ELR (cell line): ENCODE results near the gene CCDC60.

Experiments used
- DNase-seq: peaks from one replicate; pipeline ENCODE4 v3.0.0-alpha.2; 2015; ENCODE audit warnings: low read depth

The CCDC60 gene

DNA sequence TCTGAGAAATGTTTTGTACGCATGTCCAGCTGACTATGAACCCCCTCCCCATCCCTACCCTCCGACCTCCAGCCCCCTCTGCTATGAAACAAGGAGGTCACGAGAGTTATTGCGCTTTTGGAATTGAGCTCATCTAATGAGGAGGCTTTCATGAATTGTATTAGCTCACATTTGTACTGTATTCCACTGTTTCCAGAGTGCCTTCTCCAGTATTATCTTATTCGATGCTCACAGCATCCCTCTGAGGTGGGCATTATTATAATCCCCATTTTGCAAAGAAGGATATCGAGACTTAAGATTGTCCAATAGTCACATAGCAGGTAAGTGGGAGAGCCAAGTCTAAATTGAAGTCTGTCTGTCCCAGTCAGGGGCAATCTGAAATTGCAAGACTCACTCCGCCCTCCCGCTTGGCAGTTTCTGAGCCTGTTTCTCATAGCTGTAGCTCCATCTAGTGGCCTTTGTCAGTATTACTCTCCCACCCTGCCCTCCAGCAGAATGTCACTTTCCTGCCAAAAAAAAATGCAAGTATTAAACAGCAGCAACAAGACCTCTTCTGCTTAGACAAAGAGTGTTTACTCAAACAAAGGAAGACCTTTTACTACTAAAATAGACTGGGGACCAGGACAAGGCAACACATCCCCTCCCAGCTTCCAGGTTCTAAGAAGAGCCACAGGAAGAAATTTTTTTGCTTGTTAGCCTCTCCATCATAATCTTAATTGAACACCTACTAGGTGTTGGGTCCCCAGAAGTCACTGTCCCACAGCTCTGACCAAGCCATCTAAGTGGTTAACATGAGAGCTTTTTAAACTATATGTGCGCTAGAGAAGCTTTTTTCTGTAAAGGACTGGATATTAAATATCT is 210.5 kb downstream of the CCDC60 start:
- peak; percentile 72 for DNase-seq

DNA sequence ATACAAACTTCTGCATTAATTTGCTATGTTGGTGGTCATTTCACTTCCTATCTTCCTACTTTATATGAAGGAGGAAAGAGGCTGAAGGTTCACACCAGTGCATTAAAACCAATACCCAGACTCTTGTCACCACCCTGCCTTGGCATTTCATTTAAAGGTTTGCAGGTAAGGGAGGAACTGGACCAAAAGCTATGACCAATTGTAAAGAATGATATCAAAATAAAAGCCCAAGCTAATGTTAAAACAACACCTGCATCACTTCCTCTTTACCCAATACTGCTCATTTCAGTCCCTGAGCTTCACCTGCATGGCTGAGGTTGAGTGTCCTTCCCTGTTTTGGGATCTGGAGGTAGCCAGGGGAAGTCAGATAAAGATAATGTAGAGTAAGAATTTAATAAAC is 211.8 kb downstream of the CCDC60 start:
- no peak for DNase-seq

DNA sequence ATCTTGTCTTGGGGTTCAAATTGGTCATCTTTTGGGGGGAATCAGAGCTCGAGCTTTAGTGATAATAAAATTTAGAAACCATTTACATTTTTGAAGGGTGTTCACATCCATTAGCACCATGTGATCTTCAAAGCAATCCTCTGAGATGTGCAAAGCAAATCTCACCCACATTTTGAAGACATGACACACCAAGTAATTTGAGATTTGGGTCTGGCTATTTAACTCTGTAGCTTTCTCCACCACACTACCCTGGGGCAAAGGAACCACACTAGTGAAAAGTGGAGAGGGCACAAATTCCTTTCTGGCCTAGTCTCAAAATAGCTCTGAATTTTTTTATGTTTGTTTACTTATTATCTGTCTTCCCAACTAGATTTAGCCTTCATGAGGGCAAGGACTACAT is 212.5 kb downstream of the CCDC60 start:
- DNase-seq: no peak

DNA sequence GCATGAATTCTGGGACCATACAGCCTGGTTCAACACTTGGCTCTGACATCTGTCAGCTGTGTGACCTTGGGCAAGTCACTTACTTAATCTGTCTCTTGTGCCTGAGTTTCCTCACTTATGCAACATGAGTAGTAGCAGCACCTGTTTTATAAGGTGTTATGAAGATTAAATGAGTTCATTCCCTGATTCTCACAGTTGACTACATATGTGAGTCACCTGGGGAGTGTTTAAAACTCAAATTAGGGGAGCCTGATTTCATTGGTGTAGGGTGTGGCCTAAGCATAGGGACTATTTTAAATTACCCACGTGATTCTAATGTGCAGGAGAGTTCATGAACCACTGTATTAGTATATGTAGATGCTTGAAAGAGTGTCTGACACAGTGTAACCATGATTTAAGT is 222.3 kb downstream of the CCDC60 start:
- DNase-seq: no peak

DNA sequence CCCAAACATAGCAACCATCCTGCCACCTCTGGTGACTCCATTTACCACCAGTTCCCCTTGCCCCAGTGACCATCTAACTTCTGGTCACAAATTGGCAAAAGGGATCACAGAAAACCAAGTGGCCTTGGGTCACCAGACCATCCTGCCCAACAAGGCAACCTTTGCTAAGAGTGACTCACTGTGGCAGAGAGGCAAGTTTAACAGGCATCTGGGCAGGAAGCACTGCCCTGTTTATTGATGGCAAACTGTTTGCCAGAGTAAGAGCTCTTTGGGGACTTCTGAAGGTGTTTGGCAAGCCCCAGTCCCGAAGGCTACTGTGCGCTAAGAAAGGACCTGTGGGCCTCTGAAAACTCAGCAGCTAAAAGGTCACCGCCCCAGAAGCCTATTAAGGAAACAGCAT is 230.9 kb downstream of the CCDC60 start:
- DNase-seq: no peak

DNA sequence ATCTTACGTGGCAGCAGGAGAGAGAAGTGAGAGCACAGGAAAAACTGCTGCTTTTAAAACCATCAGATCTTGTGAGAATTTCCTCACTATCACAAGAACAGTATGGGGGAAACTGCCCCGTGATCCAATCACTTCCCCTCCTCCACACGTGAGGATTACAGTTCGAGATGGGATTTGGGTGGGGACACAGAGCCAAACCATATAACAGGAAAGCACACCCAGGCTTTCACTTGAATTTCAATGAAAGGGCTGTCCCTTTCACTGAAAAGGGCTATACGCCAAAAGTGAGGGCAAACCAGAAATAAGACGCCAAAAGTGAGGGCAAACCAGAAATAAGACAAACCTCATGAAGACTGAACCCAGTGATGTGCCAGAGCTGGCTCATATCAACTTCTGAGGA is 236.2 kb downstream of the CCDC60 start:
- DNase-seq: no peak

DNA sequence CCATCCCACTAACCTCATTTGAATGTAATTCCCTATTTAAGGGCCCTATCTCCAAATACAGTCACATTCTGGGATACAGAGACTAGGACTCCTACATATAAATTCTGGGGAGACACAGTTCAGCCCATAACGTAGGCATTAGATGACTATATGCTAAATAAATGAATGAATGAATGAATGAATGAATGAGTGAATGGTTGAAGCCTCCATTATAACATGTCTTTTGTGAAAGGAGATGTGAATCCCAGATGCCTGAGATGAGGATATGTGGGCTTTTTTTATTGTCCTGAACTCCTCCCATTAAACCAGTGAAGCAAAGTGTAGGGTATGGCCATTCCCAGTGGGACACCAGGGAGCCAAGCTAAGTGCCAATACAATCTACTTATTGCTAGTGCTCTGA is 238.6 kb downstream of the CCDC60 start:
- DNase-seq: no peak

DNA sequence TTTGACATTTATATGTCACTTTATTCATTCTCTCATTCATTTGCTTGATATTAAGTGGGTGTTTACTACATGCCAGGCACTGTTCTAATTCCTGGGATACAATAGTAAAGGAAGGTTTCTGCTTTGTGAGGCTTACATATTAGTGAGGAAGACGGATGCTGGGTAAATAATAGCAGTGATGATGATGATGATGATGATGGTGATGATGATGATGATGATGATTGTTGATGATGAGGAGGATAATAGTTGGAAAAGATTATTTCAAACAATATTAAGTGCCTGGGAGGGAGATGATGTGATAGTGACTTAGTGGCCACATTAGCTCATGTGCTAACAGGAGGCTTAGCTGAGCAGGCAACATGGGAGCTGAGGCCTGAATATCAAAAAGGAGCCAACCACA is 239.7 kb downstream of the CCDC60 start:
- no peak for DNase-seq

DNA sequence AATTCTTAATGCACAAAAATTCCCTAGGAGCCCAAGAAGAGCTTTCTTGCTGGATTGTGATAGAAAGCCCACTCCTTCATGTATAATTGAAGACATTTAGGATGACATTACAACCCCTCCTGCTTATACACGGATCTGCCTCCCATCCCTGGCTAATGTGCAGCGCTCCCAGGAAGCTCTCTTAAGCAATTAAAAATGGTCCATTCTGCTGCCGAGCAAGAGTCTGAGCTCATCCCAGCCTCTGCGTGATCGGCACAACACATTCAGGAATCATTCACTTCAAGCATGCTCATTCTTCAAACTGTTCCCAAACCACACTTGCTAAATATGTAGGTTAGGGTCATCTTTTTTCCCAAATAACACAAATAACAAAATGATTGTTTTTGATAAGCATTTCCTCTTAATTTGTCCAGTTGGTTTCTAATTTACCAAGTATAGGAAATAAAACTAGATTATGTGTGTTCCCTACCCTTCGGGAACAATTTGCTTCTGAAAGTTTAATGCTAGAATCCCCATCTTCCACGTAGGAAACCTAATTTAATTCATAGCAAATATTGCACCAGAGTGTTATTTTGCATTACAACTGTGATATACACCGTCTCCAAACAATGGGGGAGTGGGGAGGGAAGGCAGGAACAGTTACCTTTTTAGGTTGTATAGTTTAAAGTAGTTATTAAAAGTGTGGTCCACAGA is 241.7 kb downstream of the CCDC60 start:
- DNase-seq: no peak

DNA sequence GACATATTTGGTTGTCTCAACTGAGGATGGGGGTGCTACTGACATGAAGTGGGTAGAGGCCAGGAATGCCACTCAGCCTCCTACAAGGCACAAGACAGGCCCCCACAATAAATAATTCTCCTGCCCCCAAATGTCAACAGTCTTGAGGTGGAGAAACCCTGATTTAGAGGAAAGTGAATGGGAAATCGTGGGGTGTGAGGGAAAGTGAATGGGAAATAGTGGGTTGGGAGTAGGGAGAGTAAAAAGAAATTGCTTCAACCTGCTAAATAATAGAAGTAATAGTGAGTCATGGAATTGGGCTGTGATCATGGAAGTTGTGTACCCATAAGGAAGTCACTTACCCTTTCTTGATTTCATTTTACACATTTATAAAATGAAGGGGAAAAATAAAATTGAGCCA is 242.4 kb downstream of the CCDC60 start:
- DNase-seq: no peak

DNA sequence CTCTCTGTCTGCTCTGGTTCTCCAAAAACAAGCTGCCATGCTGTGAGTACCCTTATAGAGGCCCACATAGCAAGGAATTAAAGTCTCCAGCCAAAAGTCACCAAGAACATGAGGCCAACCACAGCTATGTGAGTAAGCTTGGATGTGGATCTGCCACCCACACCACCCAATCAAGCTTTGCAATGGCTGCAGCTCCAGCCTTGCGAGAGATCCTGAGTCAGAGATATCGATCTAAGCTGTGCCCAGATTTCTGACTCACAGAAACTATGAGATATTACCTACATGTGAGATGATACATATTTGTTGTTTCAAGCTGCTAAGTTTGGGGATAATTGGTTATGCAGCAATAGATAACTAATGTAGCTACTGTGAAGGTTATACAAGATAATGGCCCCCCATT is 243.6 kb downstream of the CCDC60 start:
- peak; percentile 46 for DNase-seq

DNA sequence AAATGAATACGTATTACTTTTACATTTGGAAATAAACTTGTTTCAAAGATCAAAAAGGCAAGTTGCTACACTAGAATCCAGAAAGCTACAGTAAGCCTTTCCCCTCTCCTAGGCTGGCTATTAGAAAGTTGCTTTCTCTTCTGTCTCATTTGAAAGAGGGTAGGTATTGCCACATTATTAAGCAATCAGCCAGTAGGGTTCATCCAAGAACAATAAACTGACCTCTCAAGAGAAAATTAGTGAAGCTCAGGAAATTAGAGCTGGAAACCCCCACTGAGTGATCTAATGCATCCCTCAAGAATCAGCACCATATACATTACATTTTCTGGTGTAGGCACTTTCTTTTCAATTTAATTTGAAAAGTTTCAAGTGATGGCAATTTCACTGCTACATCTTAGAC is 254.6 kb downstream of the CCDC60 start:
- no peak for DNase-seq

DNA sequence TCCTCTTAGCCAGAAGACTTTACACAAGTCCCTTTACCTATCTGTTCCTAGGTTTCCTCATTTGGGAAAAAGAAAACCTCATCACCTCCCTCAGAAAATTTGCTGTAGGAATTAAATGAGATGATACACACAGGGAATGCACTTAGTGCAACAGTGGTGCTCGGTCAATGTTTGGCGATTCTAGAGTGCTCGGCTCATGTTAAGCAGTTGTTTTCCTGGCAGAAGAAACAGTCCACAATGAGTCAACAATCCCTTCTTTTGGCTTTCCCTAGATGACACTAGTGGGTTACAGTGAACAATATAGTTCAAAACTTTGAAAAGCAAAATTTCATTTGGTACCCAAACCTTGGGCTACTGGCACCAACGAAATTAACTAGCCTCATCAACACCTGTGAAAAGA is 255.1 kb downstream of the CCDC60 start:
- no peak for DNase-seq
